Neural crest cell (in vitro differentiated cells): Measurements from ENCODE around the gene NRG2. TPM values are rescaled to one million over a fixed set of nuclear protein-coding genes. Genes with fewer than 3 reads are reported as not detected.

Experiments
- DNase-seq: peaks from one replicate; pipeline ENCODE4 v3.0.0; 2021; ENCODE audit warnings: low read depth, mixed read lengths, low spot score
- H3K27ac Mint-ChIP-seq: one replicate; pipeline ENCODE4 v1.8.0; 2021; ENCODE audit warnings: mild to moderate bottlenecking, mixed read lengths; ENCODE audit not compliant: unreplicated experiment
- H3K27me3 Mint-ChIP-seq: 2 replicates; pipeline ENCODE4 v1.8.0; 2021; ENCODE audit warnings: low read depth, mild to moderate bottlenecking, mixed read lengths
- H3K36me3 Mint-ChIP-seq: 2 replicates; pipeline ENCODE4 v1.8.0; 2021; ENCODE audit warnings: low read depth, mild to moderate bottlenecking, mixed read lengths
- H3K4me1 Mint-ChIP-seq: 2 replicates; pipeline ENCODE4 v1.8.0; 2021; ENCODE audit warnings: mixed read lengths
- H3K4me3 Mint-ChIP-seq: one replicate; pipeline ENCODE4 v1.8.0; 2021; ENCODE audit warnings: mild to moderate bottlenecking, mixed read lengths
- H3K9me3 Mint-ChIP-seq: 2 replicates; pipeline ENCODE4 v1.8.0; 2021; ENCODE audit warnings: mixed read lengths
- CTCF ChIP-seq: fragments of 200-600 bp; sonication (generic); conservative IDR thresholded peaks from 2 replicates; pipeline ENCODE4 v1.5.0; 2021; ENCODE audit warnings: antibody characterized with exemption, mild to moderate bottlenecking
- total RNA-seq: library from RNA; stranded (reverse); gene quantifications from 2 replicates; pipeline ENCODE4 v1.2.1, GENCODE V29; 2021

The NRG2 gene
- total RNA-seq, 1 donor from 2014 or later: 0.82 TPM

- Mint-ChIP-seq H3K27me3 (peaks cover 25% of the 10 kb centered on the region), H3K36me3 (no peaks in the 10 kb centered on the region), H3K4me1 (peaks cover 3% of the 10 kb centered on the region), H3K4me3 (no peak overlapping the region), H3K27ac (no peak overlapping the region), H3K9me3 (no peaks in the 10 kb centered on the region)
- DNase-seq: no peak
- TF ChIP-seq CTCF: no peak
Observed at GRCh38 chr5:139852696-139853095, 190.4 kb downstream of the NRG2 start.

GRCh38 chr5:139851558-139851957, 191.5 kb downstream of the NRG2 start:
- Mint-ChIP-seq H3K4me1 (peaks cover 3% of the 10 kb centered on the region), H3K27ac (no peak overlapping the region), H3K9me3 (no peaks in the 10 kb centered on the region), H3K4me3 (no peak overlapping the region), H3K36me3 (no peaks in the 10 kb centered on the region), H3K27me3 (peaks cover 36% of the 10 kb centered on the region)
- TF ChIP-seq CTCF: no peak
- no peak for DNase-seq

DNA sequence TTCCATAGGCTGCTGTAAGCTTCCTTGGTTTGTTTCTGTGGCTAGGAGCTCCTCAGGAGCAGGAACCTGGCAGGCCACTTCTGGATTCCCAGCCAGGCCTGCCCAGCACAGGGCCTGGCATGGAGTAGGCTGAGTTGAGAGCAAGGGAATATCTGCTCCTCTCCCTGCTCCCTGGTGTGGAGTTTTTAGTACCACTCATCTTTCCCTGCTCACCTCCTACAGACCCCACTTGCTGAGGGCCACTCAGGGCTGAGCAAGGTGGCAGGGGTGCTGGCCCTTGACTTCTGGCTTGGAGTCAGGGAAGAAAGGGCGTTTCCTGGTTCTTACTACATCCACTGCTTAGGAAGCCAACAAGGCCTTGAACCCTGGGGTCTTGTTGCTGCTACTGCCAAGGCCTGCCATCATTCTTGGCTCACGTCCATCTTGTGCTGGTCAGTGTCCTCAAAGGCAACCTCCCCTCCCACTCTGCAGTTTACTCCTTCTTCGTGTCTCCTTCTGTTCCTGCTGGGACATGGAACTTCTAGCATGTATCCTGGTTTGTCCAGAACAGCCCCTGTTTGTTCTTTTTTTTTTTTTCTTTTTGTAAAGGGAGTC, 192.6 kb downstream of the NRG2 start:
- Mint-ChIP-seq H3K9me3 (no peaks in the 10 kb centered on the region), H3K4me3 (peak overlapping the region; percentile 77), H3K4me1 (peaks cover 3% of the 10 kb centered on the region), H3K27ac (no peak overlapping the region), H3K36me3 (no peaks in the 10 kb centered on the region), H3K27me3 (peaks cover 46% of the 10 kb centered on the region)
- no peak for DNase-seq
- no peak for TF ChIP-seq CTCF

GRCh38 chr5:139849942-139850341, 193.2 kb downstream of the NRG2 start:
- Mint-ChIP-seq H3K4me3 (peak overlapping the region; percentile 77), H3K27me3 (peaks cover 52% of the 10 kb centered on the region), H3K27ac (no peak overlapping the region), H3K4me1 (peaks cover 3% of the 10 kb centered on the region), H3K36me3 (no peaks in the 10 kb centered on the region), H3K9me3 (no peaks in the 10 kb centered on the region)
- DNase-seq: no peak
- no peak for TF ChIP-seq CTCF

DNA sequence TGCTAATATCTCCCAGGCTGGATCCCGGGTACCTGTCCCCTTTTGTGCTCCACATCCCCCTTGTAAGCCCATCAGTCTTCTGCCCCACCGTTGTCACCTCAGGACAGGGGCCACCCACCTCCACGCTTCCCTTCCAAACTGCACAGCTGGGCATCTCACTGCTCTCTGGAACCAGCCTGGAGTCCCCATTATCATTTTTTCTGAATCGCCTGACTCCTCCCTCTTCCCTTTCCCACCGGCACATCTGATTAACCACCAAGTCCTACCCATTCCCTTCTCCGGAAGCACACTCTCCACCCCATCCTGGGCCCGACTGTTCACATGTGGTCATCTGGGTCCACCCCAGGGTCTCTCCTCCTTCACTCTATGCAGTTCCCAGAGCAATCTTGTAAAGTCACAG, 193.6 kb downstream of the NRG2 start:
- Mint-ChIP-seq H3K4me1 (peaks cover 3% of the 10 kb centered on the region), H3K4me3 (peak overlapping the region; percentile 77), H3K27ac (no peak overlapping the region), H3K36me3 (no peaks in the 10 kb centered on the region), H3K9me3 (no peaks in the 10 kb centered on the region), H3K27me3 (peaks cover 54% of the 10 kb centered on the region)
- DNase-seq: no peak
- TF ChIP-seq CTCF: no peak
